CD4-positive, alpha-beta T cell (primary cell): ENCODE results near the gene USP47. TPM values are rescaled to one million over a fixed set of nuclear protein-coding genes. Genes with fewer than 3 reads are reported as not detected.

Experiments
- ATAC-seq: fragments of 200-7000 bp; cut with Tn5 transposase; one replicate; pipeline ENCODE4 v1.10.0; 2022; ENCODE audit warnings: mild to moderate bottlenecking; ENCODE audit not compliant: poor library complexity
- CTCF ChIA-PET: fragments of 350-600 bp; sonication (Branson Sonifier 250); formaldehyde crosslinking; loops from one replicate; lab custom pipeline; 2021; ENCODE audit warnings: antibody characterized with exemption, inconsistent platforms; lab: Charles Lee
- POLR2A ChIA-PET: fragments of 350-600 bp; sonication (Branson Sonifier 250); formaldehyde crosslinking; loops from one replicate; lab custom pipeline; 2021; ENCODE audit warnings: antibody characterized with exemption, inconsistent platforms; lab: Charles Lee
- DNase-seq, 14 experiments: peaks; one replicate each; pipeline ENCODE4 v3.0.0-alpha.2; 2013 to 2020; ENCODE audit warnings: mixed read lengths in 2 of 14
- H3K27ac ChIP-seq, 2 donors: one replicate each; pipeline versions ENCODE4 v1.5.1 to v1.7.0; 2013; ENCODE audit warnings: low read length in 2 of 2, low read depth in 1 of 2, mild to moderate bottlenecking in 1 of 2
- H3K27me3 ChIP-seq, 2 experiments: 1 replicate in 1 of 2; 2 replicates in 1 of 2; pipeline versions ENCODE4 v1.6.1 to v1.7.0; 2013; ENCODE audit warnings: low read length in 2 of 2, control low read depth in 1 of 2, mild to moderate bottlenecking in 1 of 2, moderate library complexity in 1 of 2; ENCODE audit not compliant: insufficient read depth in 2 of 2, control insufficient read depth in 1 of 2
- H3K36me3 ChIP-seq: one replicate; pipeline ENCODE4 v1.6.1; 2013; ENCODE audit warnings: low read length, control low read depth; ENCODE audit not compliant: insufficient read depth
- H3K4me1 ChIP-seq: one replicate; pipeline ENCODE4 v1.6.1; 2013; ENCODE audit warnings: low read length, control low read depth; ENCODE audit not compliant: insufficient read depth
- H3K4me3 ChIP-seq: one replicate; pipeline ENCODE4 v1.5.1; 2013; ENCODE audit warnings: mild to moderate bottlenecking, low read length, moderate library complexity
- H3K9me3 ChIP-seq, 2 experiments: 1 replicate in 1 of 2; 2 replicates in 1 of 2; pipeline versions ENCODE4 v1.6.1 to v1.7.0; 2013; ENCODE audit warnings: low read length in 2 of 2, mild to moderate bottlenecking in 2 of 2, control low read depth in 1 of 2, moderate library complexity in 1 of 2; ENCODE audit not compliant: control insufficient read depth in 1 of 2, insufficient read depth in 1 of 2
- H3K27ac Mint-ChIP-seq: one replicate; pipeline ENCODE4 v1.8.0; 2020; ENCODE audit warnings: mixed read lengths
- H3K27me3 Mint-ChIP-seq: one replicate; pipeline ENCODE4 v1.8.0; 2021; ENCODE audit warnings: mixed read lengths
- H3K36me3 Mint-ChIP-seq: one replicate; pipeline ENCODE4 v1.8.0; 2021; ENCODE audit warnings: low read depth, mixed read lengths
- H3K4me1 Mint-ChIP-seq: one replicate; pipeline ENCODE4 v1.8.0; 2021; ENCODE audit warnings: low read depth, mixed read lengths
- H3K4me3 Mint-ChIP-seq: one replicate; pipeline ENCODE4 v1.8.0; 2020; ENCODE audit warnings: mild to moderate bottlenecking, mixed read lengths
- H3K9me3 Mint-ChIP-seq: one replicate; pipeline ENCODE4 v1.8.0; 2020; ENCODE audit warnings: mixed read lengths
- CTCF ChIP-seq: fragments of 200-600 bp; IDR thresholded peaks from one replicate; pipeline ENCODE4 v1.8.0; 2022; ENCODE audit warnings: antibody characterized with exemption, mild to moderate bottlenecking
- intact Hi-C, 2 experiments: fragments of 100-400 bp; cut with DNase I in 1 of 2; cut with micrococcal nuclease in 1 of 2; formaldehyde crosslinking; loops; one replicate each; pipeline versions ENCODE4 v1.15.1 to v1.9.0; 2023 to 2025; cut with DNase I, micrococcal nuclease
- total RNA-seq, 174 experiments: library from RNA in 2 of 174; stranded (reverse) in 2 of 174; gene quantifications; one replicate each; pipeline ENCODE4 v1.2.3 and lab custom pipeline; 2021 to 2026

The USP47 gene
- total RNA-seq, 2 experiments from 2014 or later, result 97.0 to 100 TPM

GRCh38 chr11:11845551-11845950 is 3.8 kb downstream of the USP47 start:
- H3K27ac ChIP-seq, result peak overlapping the region in 1 of 2 donors; percentile 2
- POLR2A ChIA-PET, result interaction anchor here (0.7 kb wide), 1 partner anchor 1037 kb away, joined by 3 read pairs; the partner anchor contains the start of gene EIF4G2
- no peak overlapping the region for H3K27ac Mint-ChIP-seq

GRCh38 chr11:11847082-11847481 is 5.3 kb downstream of the USP47 start:
- H3K4me1 Mint-ChIP-seq, result peaks cover 32% of the 10 kb centered on the region
- no peak overlapping the region for H3K4me3 ChIP-seq
- TF ChIP-seq CTCF, result no peak
- DNase-seq, result no peak
- no peaks in the 10 kb centered on the region for H3K9me3 Mint-ChIP-seq
- H3K9me3 ChIP-seq, result no peaks in the 10 kb centered on the region
- H3K27ac ChIP-seq, result no peak overlapping the region
- H3K27ac Mint-ChIP-seq, result no peak overlapping the region
- H3K4me1 ChIP-seq, result peaks cover 29% of the 10 kb centered on the region
- H3K4me3 Mint-ChIP-seq, result peak overlapping the region; percentile 17
- ATAC-seq, result no peak
- H3K27me3 Mint-ChIP-seq, result no peaks in the 10 kb centered on the region
- ChIA-PET CTCF (no interaction called here), POLR2A (no interaction called here)
- no peaks in the 10 kb centered on the region for H3K36me3 Mint-ChIP-seq
- no peaks in the 10 kb centered on the region for H3K36me3 ChIP-seq
- no peaks in the 10 kb centered on the region for H3K27me3 ChIP-seq
- intact Hi-C loops, result loop anchor here (5.0 to 10.0 kb wide), 2 partner anchors 35 to 1618 kb away; partner anchors contain the start of gene BTBD10 (in 1 of the 2)

More at GRCh38 chr11:11845551-11845950, 3.8 kb downstream of the USP47 start:
- Histone ChIP-seq H3K27me3 (no peaks in the 10 kb centered on the region), H3K4me3 (no peak overlapping the region), H3K9me3 (no peaks in the 10 kb centered on the region), H3K36me3 (no peaks in the 10 kb centered on the region), H3K4me1 (peaks cover 31% of the 10 kb centered on the region)
- Mint-ChIP-seq H3K36me3 (peaks cover 3% of the 10 kb centered on the region), H3K4me3 (no peak overlapping the region), H3K27me3 (no peaks in the 10 kb centered on the region), H3K4me1 (peaks cover 22% of the 10 kb centered on the region), H3K9me3 (no peaks in the 10 kb centered on the region)
- intact Hi-C loops, result loop anchor here (5.0 to 10.0 kb wide), 2 partner anchors 37 to 1619 kb away; partner anchors contain the start of gene BTBD10 (in 1 of the 2)
- no peak for DNase-seq
- no peak for TF ChIP-seq CTCF
- CTCF ChIA-PET, result interaction anchor here (3.4 kb wide), 1 partner anchor 8 kb away, joined by 15 read pairs; no protein-coding TSS in a partner anchor
- no peak for ATAC-seq

GRCh38 chr11:11848891-11849746 is 7.3 kb downstream of the USP47 start:
- DNase-seq (peak; percentile 42 to 88 (median 50)), ATAC-seq (peak; percentile 95)
- Histone ChIP-seq H3K36me3 (no peaks in the 10 kb centered on the region), H3K4me3 (no peak overlapping the region), H3K4me1 (peaks cover 25% of the 10 kb centered on the region), H3K9me3 (no peaks in the 10 kb centered on the region), H3K27me3 (no peaks in the 10 kb centered on the region), H3K27ac (no peak overlapping the region)
- intact Hi-C loops, result loop anchor here (1.0 to 10.0 kb wide), 5 partner anchors 16 to 1616 kb away; partner anchors contain the start of gene BTBD10 (in 1 of the 2)
- Mint-ChIP-seq H3K27ac (peak overlapping the region; percentile 40), H3K9me3 (no peaks in the 10 kb centered on the region), H3K4me3 (peak overlapping the region; percentile 45), H3K4me1 (peaks cover 48% of the 10 kb centered on the region), H3K36me3 (no peaks in the 10 kb centered on the region), H3K27me3 (no peaks in the 10 kb centered on the region)
- ChIA-PET CTCF (interaction anchor here (0.7 to 2.4 kb wide), 20 partner anchors 8 to 1056 kb away, joined by 3 to 24 read pairs (median 4); no protein-coding TSS in a partner anchor), POLR2A (interaction anchor here (1.0 to 1.5 kb wide), 3 partner anchors 8 to 22 kb away, joined by 3 to 4 read pairs (median 4); no protein-coding TSS in a partner anchor)
- peak; percentile 67 for TF ChIP-seq CTCF
